HG03097 (cell line): ENCODE results near the gene RASAL3.
A peak's percentile ranks its signal among the peaks of the same experiment; 100 is the strongest.

Source experiments
- ATAC-seq: cut with Tn5 transposase; IDR thresholded peaks from one replicate; pipeline ENCODE4 v1.9.1; 2021; ENCODE audit not compliant: unreplicated experiment, low FRiP score

The RASAL3 gene

GRCh38 chr19:15436826-15437110 lies 27.6 kb downstream of the RASAL3 start:
- ATAC-seq = no peak

GRCh38 chr19:15436012-15436825 lies 28.1 kb downstream of the RASAL3 start:
- no peak for ATAC-seq

DNA sequence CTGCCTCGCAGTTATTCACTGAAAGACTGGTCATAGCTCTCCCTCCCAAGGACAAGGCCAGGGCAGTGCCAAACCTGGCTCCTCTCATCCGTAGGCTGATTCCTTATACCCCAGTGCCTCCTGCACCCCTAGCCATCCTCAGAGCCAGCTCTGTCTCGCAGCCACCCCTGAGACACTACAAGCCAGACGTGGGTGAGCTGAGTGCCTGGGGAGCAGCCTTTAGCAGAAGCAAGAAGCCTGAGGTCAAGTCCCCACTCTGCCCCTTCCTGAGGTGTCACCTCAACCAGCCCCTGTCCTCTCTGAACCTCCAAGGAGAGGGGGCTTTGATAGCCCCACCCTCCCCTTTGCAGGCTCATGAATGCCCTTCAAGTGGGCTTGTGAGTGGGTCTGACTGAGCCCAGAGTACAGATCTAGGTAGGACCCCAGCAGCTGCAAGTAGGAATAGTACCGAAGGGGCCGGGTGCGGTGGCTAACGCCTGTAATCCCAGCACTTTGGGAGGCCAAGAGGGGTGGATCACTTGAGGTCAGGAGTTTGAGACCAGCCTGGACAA lies 30.8 kb downstream of the RASAL3 start:
- ATAC-seq = no peak

- peak; percentile 73 for ATAC-seq
These were observed 31.5 kb downstream of the RASAL3 start for GRCh38 chr19:15432629-15433518.

- ATAC-seq = no peak
These were observed 32.3 kb downstream of the RASAL3 start for GRCh38 chr19:15432018-15432494.

- ATAC-seq = no peak
These were observed 32.8 kb downstream of the RASAL3 start for GRCh38 chr19:15431396-15432017.

DNA sequence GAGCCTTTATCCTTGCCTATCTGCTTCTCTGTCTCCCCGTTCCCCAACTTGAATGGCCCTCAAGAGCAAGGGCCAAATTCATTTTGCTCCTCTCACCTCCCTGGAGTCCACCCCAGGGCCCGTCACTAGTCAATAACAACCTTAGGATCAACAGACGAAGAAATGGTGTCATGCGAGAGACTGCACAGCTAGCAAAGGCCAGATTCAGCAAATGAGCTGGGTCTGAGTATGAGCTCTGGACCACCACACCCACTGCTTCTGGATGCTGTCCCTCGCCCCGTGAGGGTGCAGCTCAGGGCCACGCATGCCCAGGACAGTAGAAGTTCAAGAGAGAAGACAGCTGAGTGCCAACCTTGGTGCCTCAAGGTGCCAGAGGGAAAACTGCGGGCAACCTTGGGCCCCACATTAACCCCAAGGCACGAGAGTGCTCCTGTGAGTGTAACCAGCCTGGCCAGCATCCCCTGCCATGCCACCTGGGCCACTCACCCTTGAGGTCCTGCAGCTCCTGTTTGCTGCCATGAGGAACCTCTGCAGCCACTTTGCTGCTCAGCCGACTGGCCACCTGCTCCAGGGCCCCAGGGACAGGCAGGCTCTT lies 33.7 kb downstream of the RASAL3 start:
- ATAC-seq = no peak

DNA sequence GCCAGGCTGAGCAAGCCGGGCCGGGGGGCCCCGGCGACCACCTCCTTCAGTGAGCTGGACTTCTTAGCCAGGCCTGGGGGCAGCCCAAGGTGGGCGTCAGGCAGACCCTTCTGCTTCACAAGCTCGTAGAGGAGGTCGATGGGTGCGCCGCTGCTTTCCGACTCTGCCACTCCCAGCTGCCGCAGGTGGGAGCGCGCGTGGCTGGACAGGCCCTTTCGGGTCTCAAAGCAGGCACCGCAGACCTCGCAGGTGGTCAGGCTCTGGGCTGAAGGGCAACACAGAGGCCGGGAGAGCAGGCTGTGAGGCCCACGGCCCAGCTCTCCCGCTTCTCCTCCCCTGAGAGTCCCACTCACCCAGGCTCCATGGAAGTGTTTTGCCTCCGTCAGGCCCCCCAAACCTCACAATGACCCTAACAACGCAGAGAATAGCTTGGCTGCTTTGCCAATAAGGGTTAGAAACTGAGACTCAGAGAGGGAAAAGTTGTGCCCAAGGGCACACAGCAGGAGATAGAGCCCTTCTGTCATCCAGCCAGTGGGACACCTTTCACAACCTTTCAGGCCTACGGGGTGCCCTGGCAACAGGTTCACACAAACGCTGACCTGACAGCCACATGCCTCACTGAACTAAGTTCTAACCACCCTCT lies 34.4 kb downstream of the RASAL3 start:
- no peak for ATAC-seq

- no peak for ATAC-seq
These were observed 35.2 kb downstream of the RASAL3 start for GRCh38 chr19:15428956-15429824.

DNA sequence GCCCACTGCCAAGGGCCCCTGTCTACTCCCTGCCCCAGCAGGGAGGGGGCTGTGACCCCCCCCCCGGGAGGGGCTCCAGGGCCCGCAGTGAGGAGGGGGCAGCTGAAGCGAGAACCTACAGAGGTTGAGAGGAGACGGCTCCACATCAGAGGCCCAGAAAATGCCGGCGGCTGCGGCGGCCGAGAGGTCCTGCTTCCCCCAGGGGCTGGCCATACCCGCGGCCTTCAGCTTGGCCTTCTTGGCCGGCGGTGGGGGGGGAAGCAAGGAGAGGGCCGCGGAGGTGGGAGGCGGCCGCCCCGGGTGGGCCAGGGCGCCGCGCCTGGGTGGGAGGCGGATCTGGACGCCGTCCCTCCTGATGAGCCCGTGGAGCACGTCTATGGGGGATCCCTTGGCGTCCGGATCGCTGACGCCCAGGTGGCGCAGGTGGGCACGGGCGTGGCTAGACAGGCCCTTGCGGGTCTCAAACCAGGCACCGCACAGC lies 36.3 kb downstream of the RASAL3 start:
- no peak for ATAC-seq

DNA sequence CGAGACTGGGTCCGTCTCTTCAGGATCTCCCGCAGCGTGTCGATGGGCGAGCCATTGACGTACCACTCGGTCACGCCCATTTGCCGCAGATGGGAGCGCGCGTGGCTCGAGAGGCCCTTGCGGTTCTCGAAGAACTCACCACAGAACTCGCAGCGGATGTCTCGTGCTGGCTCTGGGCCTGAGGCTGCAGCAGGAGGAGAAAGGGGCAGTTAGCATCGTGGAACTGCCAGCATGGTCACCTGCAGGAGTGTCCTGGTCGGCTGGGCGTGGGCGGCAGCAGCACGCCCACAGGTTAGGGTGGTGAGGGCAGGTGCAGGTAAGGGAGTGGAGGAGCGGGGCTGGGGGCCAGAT lies 37.0 kb downstream of the RASAL3 start:
- ATAC-seq = no peak

- no peak for ATAC-seq
These were observed 37.6 kb downstream of the RASAL3 start for GRCh38 chr19:15426485-15427349.

DNA sequence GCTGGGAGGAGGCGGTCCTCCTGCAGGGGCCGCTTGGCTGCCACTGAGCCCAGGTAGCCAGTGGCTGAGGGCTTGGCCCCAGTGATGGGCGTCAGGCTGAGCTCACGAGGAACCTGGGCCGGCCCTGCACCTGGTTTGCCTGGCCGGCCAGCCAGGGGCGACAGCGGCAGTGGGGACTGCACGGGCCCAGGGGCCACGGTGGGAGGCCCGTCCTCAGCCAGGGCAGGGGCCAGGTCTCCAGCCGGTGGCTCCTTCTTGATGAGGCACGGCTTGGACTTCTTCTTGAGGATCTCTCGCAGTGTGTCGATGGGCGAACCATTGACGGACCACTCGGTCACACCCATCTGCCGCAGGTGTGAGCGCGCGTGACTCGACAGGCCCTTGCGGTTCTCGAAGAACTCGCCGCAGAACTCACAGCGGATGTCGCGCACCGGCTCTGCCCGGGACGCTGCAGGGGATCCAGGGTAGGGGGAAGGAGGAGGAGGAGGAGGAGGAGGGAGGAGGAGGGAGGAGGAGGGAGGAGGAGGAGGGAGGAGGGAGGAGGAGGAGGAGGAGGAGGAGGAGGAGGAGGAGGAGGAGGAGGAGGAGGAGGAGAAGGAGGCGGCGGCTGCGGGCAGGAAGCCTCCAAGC lies 38.9 kb downstream of the RASAL3 start:
- ATAC-seq = no peak

DNA sequence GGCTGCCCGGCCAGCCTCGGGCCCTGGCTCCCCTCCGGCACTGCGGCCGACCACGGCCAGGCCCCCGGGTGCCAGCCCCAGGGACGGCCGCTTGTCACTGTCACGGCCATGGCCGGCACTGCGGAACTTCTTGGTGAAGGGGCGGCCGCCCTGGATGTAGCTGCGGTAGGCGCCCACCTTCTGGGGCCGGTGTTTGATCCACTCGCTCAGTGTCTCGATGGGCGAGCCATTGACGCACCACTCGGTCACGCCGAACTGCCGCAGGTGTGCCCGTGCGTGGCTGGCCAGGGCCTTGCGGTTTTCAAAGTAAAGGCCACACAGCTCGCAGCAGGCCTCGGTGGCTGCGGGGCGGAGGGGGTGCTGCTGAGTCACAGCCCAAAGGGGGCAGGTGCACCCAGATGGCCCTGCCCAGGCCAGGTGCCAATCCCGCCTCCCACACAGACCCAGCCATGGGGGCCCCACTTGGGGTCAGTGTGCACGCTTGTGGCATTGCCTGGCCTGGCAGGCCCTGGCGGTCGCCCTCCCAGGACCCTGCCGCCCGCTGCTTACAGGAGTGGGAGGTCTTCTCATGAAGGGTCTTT lies 39.6 kb downstream of the RASAL3 start:
- ATAC-seq = no peak

DNA sequence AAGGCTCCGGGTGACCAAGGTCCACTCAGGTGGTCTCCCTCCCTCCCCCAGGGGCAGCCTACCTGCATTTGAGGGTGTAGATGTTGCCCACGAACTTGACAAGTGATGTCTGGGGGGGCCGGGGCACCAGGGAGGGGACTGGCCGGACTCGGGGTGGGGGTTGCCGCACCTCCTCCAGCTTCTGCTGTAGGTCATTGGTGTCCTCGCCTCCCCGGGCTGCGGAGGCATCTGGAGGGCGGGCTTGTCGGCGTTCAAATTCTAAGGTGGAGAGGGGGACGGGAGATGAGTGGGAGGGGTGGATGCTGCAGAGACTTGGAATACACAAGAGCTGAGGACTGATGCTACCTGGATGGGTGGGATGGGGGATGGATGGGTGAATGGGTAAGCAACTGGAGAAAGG lies 40.2 kb downstream of the RASAL3 start:
- no peak for ATAC-seq

- no peak for ATAC-seq
These were observed 41.2 kb downstream of the RASAL3 start for GRCh38 chr19:15423130-15423529.

DNA sequence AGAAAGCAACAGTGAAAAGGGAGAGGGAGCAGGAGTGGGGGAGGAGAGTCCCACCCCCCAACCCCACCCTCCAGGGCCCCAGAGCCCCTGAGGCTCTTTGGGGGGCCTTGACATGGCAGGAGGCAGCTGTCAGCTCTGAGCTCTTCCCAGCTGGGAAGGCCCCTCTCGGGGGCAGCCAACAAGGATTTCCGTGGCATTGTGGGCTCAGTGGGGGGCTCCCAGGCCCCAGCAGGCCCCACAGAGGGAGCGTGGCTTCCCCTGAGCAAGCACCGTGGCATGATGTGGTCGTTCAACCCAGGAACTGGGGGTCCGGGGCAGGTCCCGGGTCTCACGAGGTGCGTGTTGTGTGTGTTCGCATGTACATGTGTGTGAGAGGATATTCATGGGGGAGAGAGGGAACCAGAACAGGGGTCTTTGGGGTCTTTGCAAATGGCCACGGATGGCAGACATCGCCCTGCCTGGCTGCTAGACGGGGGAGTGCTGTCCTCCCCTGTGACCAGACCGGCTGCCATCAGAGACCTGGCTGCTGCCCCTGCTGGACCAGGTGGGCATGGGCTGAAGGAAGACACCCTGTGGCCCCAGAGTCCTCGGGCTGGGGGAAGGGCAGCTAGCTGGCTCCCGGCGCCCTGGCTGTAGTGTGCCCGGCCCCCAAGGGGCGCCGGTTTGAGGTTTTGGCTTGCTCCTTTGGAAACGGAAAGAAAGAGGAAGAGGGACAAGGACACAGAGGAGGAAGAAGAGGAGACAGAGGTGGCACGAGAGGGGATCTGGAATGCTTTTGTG lies 41.9 kb downstream of the RASAL3 start:
- ATAC-seq = no peak
